SK-N-SH (cell line): ENCODE data around the gene KNG1. TPM values are rescaled to one million over a fixed set of nuclear protein-coding genes. Genes with fewer than 3 reads are reported as not detected.

Experiments
- CTCF ChIA-PET: fragments of 300-600, 350-600 bp; formaldehyde crosslinking; extraction: SDS; loops from one replicate; lab custom pipeline; 2021; lab: Yijun Ruan, JAX
- POLR2A ChIA-PET: fragments of 350-600 bp; sonication (Branson Sonifier 250); formaldehyde crosslinking; extraction: SDS; loops from one replicate; lab custom pipeline; 2020; ENCODE audit warnings: antibody characterized with exemption, inconsistent platforms; lab: Yijun Ruan, JAX
- DNase-seq: peaks from one replicate; pipeline ENCODE4 v3.0.0; 2012
- H2AFZ ChIP-seq: fragments of 200-600 bp; sonication (generic); 2 replicates; pipeline ENCODE4 v1.8.1; 2016; ENCODE audit warnings: antibody characterized with exemption, mild to moderate bottlenecking, low read depth
- H3F3A ChIP-seq: fragments of 200-600 bp; sonication (generic); replicated peaks from 2 replicates; pipeline ENCODE3; 2016; ENCODE audit warnings: antibody characterized with exemption, mild to moderate bottlenecking; ENCODE audit not compliant: insufficient read depth
- H3K27ac ChIP-seq, 2 experiments: fragments of 200-500 bp in 1 of 2; fragments of 200-600 bp in 1 of 2; sonication (Bioruptor generic) in 1 of 2; sonication (generic), shearing (Covaris generic) in 1 of 2; 2 replicates each; pipeline versions ENCODE4 v1.5.1 to v1.6.1; 2014 to 2016; ENCODE audit warnings: low read depth in 2 of 2, inconsistent platforms in 1 of 2, low read length in 1 of 2, mild to moderate bottlenecking in 1 of 2, mixed read lengths in 1 of 2
- H3K27me3 ChIP-seq: fragments of 200-600 bp; sonication (generic), shearing (Covaris generic); 2 replicates; pipeline ENCODE4 v1.6.1; 2016; ENCODE audit warnings: mixed run types; ENCODE audit not compliant: insufficient read depth
- H3K36me3 ChIP-seq, 2 experiments: fragments of 200-500 bp in 1 of 2; fragments of 200-600 bp in 1 of 2; sonication (Bioruptor generic) in 1 of 2; sonication (generic) in 1 of 2; replicated peaks in 1 of 2; 2 replicates each; pipeline versions ENCODE3 to v1.5.1; 2014 to 2016; ENCODE audit warnings: low read length in 1 of 2, mild to moderate bottlenecking in 1 of 2; ENCODE audit not compliant: insufficient read depth in 2 of 2, control insufficient read depth in 1 of 2
- H3K4me1 ChIP-seq, 2 experiments: fragments of 200-500 bp in 1 of 2; fragments of 200-600 bp in 1 of 2; sonication (Bioruptor generic) in 1 of 2; sonication (generic), shearing (Covaris generic) in 1 of 2; 2 replicates each; pipeline versions ENCODE4 v1.5.1 to v1.6.1; 2014 to 2016; ENCODE audit warnings: low read depth in 1 of 2, low read length in 1 of 2, mixed run types in 1 of 2; ENCODE audit not compliant: insufficient read depth in 2 of 2, control insufficient read depth in 1 of 2
- H3K4me2 ChIP-seq: fragments of 200-600 bp; sonication (generic), shearing (Covaris generic); 2 replicates; pipeline ENCODE4 v1.6.1; 2017; ENCODE audit warnings: mixed run types
- H3K4me3 ChIP-seq, 2 experiments: fragments of 200-500 bp in 1 of 2; fragments of 200-600 bp in 1 of 2; sonication (Bioruptor generic) in 1 of 2; sonication (generic), shearing (Covaris generic) in 1 of 2; 2 replicates each; pipeline versions ENCODE4 v1.5.1 to v1.8.1; 2014 to 2016; ENCODE audit warnings: low read depth in 2 of 2, inconsistent platforms in 1 of 2, low read length in 1 of 2, mild to moderate bottlenecking in 1 of 2, mixed read lengths in 1 of 2, moderate library complexity in 1 of 2
- H3K79me2 ChIP-seq: fragments of 200-600 bp; sonication (generic); 2 replicates; pipeline ENCODE4 v1.8.1; 2017; ENCODE audit warnings: mild to moderate bottlenecking; ENCODE audit not compliant: insufficient read depth
- H3K9ac ChIP-seq: fragments of 200-600 bp; sonication (generic); 2 replicates; pipeline ENCODE4 v1.6.1; 2017; ENCODE audit warnings: mixed run types
- H3K9me2 ChIP-seq: fragments of 200-600 bp; sonication (generic); 2 replicates; pipeline ENCODE4 v1.6.1; 2017; ENCODE audit warnings: mixed run types
- H3K9me3 ChIP-seq: fragments of 200-600 bp; sonication (generic); 2 replicates; pipeline ENCODE4 v1.6.1; 2017; ENCODE audit warnings: mixed run types, mild to moderate bottlenecking, moderate library complexity
- H4K20me1 ChIP-seq: fragments of 200-600 bp; sonication (generic); 2 replicates; pipeline ENCODE4 v1.6.1; 2017; ENCODE audit warnings: mild to moderate bottlenecking, mixed run types; ENCODE audit not compliant: insufficient read depth
- CHD2 ChIP-seq: fragments of 150-350 bp; IDR thresholded peaks from 2 replicates; pipeline ENCODE4 v1.6.1; 2018; ENCODE audit warnings: low read length; ENCODE audit not compliant: partially characterized antibody
- EZH2phosphoT487 ChIP-seq: fragments of 200-600 bp; sonication (generic); IDR thresholded peaks from 2 replicates; pipeline ENCODE4 v1.6.1; 2017; ENCODE audit warnings: low read depth, mixed run types, mild to moderate bottlenecking, antibody characterized with exemption, moderate library complexity, borderline replicate concordance
- JUND ChIP-seq: IDR thresholded peaks from 2 replicates; pipeline ENCODE4 v1.4.0; 2012
- MXI1 ChIP-seq: IDR thresholded peaks from 2 replicates; pipeline ENCODE4 v1.6.1; 2012; ENCODE audit warnings: mild to moderate bottlenecking, low read depth, low read length, improper control_type of control experiment
- NFIC ChIP-seq: IDR thresholded peaks from 2 replicates; pipeline ENCODE4 v1.4.0; 2012; ENCODE audit warnings: borderline replicate concordance
- NRF1 ChIP-seq: IDR thresholded peaks from 2 replicates; pipeline ENCODE4 v1.6.1; 2012; ENCODE audit warnings: low read depth, mild to moderate bottlenecking, low read length
- RAD21 ChIP-seq: IDR thresholded peaks from 2 replicates; pipeline ENCODE4 v1.6.1; 2012; ENCODE audit warnings: mild to moderate bottlenecking, low read length
- RCOR1 ChIP-seq: fragments of 150-350 bp; IDR thresholded peaks from 2 replicates; pipeline ENCODE4 v1.6.1; 2017; ENCODE audit warnings: antibody characterized with exemption, low read length
- SMC3 ChIP-seq: IDR thresholded peaks from 2 replicates; pipeline ENCODE4 v1.6.1; 2012; ENCODE audit warnings: low read depth, low read length, improper control_type of control experiment
- WGBS: methylation state at CpG from one replicate; pipeline ENCODE4 v1.1.6; 2017; ENCODE audit warnings: low lambda C conversion rate; 5-methylcytosine and 5-hydroxymethylcytosine counted together
- polyA plus RNA-seq, 3 experiments: library from polyadenylated mRNA; depleted of rRNA; stranded (reverse); fragments of >200 nt; gene quantifications; 2 replicates each; pipeline ENCODE4 v1.2.3, GENCODE V29; 2012
- TF ChIP-seq, protein P1 (sequence below): IDR thresholded peaks from 2 replicates; pipeline ENCODE4 v1.6.1; 2012; ENCODE audit warnings: mild to moderate bottlenecking, low read depth, low read length, moderate library complexity
- TF ChIP-seq, protein P2 (sequence below): IDR thresholded peaks from 2 replicates; pipeline ENCODE4 v1.4.0; 2012; ENCODE audit warnings: low read depth, borderline replicate concordance

The KNG1 gene
- polyA plus RNA-seq, 1 of the 3 experiments (the other 2 are of a cell fraction), result not detected

DNA sequence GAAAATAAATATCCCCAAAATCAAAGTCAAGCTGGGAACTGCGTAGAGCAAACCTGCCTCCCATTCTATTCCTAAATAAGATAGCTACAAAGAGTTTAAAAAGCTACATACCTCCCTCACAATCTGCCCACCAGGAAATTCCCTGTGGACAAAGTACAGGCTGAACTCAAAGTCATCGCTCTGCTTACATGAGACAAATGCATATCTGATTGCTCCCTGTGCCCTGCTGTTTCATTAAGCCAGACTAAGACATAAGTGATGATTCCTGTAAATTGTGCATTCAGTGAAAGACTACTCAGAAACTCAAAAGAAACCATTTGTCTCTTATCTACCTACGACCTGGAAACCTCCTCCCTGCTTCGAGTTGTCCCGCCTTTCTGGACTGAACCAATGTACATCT is 37.7 kb downstream of the KNG1 start:
- 86% methylated on average over 5 of the region's 5 CpGs for WGBS
- Histone ChIP-seq H3K27me3 (no peaks in the 10 kb centered on the region; the same call in 1 of the 2 replicates), H3K9me3 (no peaks in the 10 kb centered on the region), H3K79me2 (no peaks in the 10 kb centered on the region), H2AFZ (no peak overlapping the region), H3K4me3 (no peak overlapping the region), H3K4me1 (no peaks in the 10 kb centered on the region), H3K9ac (no peak overlapping the region), H3K4me2 (no peak overlapping the region), H3K36me3 (no peaks in the 10 kb centered on the region), H3K9me2 (no peaks in the 10 kb centered on the region), H3K27ac (no peak overlapping the region), H4K20me1 (no peaks in the 10 kb centered on the region), H3F3A (peaks cover 4% of the 10 kb centered on the region)
- ChIA-PET POLR2A (no interaction called here), CTCF (no interaction called here)
- DNase-seq, result no peak
- TF ChIP-seq RAD21 (no peak), CHD2 (no peak), RCOR1 (no peak)

DNA sequence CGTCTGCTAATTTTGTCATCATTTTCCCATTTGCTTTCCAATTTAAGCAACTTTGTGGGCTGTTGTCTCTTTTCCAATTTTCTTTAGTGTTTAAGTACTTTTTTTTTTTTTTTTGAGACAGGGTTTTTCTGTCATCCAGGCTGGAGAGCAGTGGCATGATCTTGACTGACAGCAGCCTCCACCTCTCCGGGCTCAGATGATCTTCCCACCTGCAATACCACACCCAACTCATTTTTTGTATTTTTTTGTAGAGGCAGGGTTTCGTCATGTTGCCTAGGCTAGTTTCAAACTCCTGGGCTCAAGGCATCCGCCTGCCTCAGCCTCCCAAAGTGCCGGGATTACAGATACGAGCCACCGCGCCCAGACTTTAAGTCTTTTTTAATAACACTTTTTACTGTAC is 40.1 kb downstream of the KNG1 start:
- Histone ChIP-seq H3F3A (no peaks in the 10 kb centered on the region), H2AFZ (no peak overlapping the region), H3K36me3 (no peaks in the 10 kb centered on the region), H3K27ac (no peak overlapping the region), H3K27me3 (no peaks in the 10 kb centered on the region; the same call in 1 of the 2 replicates), H3K79me2 (no peaks in the 10 kb centered on the region), H4K20me1 (no peaks in the 10 kb centered on the region), H3K4me2 (no peak overlapping the region), H3K4me1 (no peaks in the 10 kb centered on the region), H3K9ac (no peak overlapping the region), H3K9me2 (no peaks in the 10 kb centered on the region), H3K9me3 (no peaks in the 10 kb centered on the region), H3K4me3 (no peak overlapping the region)
- TF ChIP-seq NRF1, result no peak
- TF ChIP-seq, protein P1, sequence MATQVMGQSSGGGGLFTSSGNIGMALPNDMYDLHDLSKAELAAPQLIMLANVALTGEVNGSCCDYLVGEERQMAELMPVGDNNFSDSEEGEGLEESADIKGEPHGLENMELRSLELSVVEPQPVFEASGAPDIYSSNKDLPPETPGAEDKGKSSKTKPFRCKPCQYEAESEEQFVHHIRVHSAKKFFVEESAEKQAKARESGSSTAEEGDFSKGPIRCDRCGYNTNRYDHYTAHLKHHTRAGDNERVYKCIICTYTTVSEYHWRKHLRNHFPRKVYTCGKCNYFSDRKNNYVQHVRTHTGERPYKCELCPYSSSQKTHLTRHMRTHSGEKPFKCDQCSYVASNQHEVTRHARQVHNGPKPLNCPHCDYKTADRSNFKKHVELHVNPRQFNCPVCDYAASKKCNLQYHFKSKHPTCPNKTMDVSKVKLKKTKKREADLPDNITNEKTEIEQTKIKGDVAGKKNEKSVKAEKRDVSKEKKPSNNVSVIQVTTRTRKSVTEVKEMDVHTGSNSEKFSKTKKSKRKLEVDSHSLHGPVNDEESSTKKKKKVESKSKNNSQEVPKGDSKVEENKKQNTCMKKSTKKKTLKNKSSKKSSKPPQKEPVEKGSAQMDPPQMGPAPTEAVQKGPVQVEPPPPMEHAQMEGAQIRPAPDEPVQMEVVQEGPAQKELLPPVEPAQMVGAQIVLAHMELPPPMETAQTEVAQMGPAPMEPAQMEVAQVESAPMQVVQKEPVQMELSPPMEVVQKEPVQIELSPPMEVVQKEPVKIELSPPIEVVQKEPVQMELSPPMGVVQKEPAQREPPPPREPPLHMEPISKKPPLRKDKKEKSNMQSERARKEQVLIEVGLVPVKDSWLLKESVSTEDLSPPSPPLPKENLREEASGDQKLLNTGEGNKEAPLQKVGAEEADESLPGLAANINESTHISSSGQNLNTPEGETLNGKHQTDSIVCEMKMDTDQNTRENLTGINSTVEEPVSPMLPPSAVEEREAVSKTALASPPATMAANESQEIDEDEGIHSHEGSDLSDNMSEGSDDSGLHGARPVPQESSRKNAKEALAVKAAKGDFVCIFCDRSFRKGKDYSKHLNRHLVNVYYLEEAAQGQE, result no peak
- TF ChIP-seq CHD2, result no peak
- DNase-seq, result no peak
- WGBS, result 84% methylated on average over 8 of the region's 8 CpGs
- CTCF ChIA-PET, result no interaction called here
- POLR2A ChIA-PET, result no interaction called here

DNA sequence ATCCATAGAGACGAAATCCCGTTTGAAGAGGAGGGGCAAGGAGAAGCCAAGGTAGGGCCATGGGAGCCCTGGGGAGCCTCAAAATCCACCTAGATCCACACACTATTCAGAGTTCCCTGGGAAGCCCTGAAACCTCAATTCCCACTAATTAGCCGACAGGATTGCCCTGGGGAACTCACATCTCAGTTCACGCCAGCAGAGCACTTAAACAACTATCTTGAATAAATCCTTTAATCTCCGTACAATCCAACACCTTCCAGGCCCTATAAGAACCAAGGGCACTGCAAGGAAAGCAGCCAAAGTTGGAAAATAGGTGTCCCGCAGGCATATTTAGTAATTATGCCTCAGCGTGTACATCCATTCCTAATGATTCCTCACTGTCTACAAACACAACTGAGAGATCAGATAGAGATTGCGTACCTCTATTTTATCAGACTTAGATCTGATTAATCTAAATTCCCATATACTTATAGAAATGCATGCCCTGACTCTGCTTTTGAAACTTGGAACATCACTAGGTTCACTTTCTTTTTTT is 40.6 kb downstream of the KNG1 start:
- Histone ChIP-seq H3K4me1 (no peaks in the 10 kb centered on the region), H3K79me2 (no peaks in the 10 kb centered on the region), H3K9me2 (no peaks in the 10 kb centered on the region), H3K9me3 (no peaks in the 10 kb centered on the region), H3K4me3 (no peak overlapping the region), H3K9ac (no peak overlapping the region), H3K36me3 (no peaks in the 10 kb centered on the region), H3K4me2 (no peak overlapping the region), H3K27me3 (no peaks in the 10 kb centered on the region; the same call in 1 of the 2 replicates), H3K27ac (no peak overlapping the region), H2AFZ (no peak overlapping the region), H3F3A (no peaks in the 10 kb centered on the region), H4K20me1 (no peaks in the 10 kb centered on the region)
- ChIA-PET CTCF (no interaction called here), POLR2A (no interaction called here)
- TF ChIP-seq MXI1 (no peak), NFIC (no peak), JUND (no peak), EZH2phosphoT487 (no peak), SMC3 (no peak)
- TF ChIP-seq, protein P2, sequence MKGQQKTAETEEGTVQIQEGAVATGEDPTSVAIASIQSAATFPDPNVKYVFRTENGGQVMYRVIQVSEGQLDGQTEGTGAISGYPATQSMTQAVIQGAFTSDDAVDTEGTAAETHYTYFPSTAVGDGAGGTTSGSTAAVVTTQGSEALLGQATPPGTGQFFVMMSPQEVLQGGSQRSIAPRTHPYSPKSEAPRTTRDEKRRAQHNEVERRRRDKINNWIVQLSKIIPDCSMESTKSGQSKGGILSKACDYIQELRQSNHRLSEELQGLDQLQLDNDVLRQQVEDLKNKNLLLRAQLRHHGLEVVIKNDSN, result no peak
- DNase-seq, result no peak
- WGBS, result 47% methylated on average over 8 of the region's 8 CpGs
